ENCODE results near the gene ZNF311.

- no peak for TF ChIP-seq CTCF (IDR thresholded peaks at IDR 0.05)
- TF ChIP-seq POLR2A (IDR thresholded peaks at IDR 0.05) = no peak
Observed at GRCh38 chr6:28948782-28949486, 56.2 kb downstream of the ZNF311 start.
